Lower leg skin (tissue), 3 donors: ENCODE measurements around the gene SEC22B.
"Not testable (repeated sequence)": the region's sequence is repeated elsewhere in the genome, so short reads cannot be mapped to it uniquely, and the experiment has no call there.

Experiments used
- CTCF ChIP-seq, 3 donors: fragments of 450-650 bp; IDR thresholded peaks; one replicate each; pipeline ENCODE4 v1.5.1; 2016; ENCODE audit warnings: antibody characterized with exemption in 3 of 3, mild to moderate bottlenecking in 3 of 3, moderate library complexity in 2 of 3
- POLR2A ChIP-seq, 2 donors: fragments of 450-650 bp; IDR thresholded peaks; one replicate each; pipeline ENCODE4 v1.6.1; 2016 to 2017; ENCODE audit warnings: antibody characterized with exemption in 2 of 2, mild to moderate bottlenecking in 1 of 2, moderate library complexity in 1 of 2

GRCh38 chr1:120182176-120182707, 5.9 kb upstream of the SEC22B start:
- not testable (repeated sequence) for TF ChIP-seq CTCF, POLR2A (IDR thresholded peaks at IDR 0.05)
